K562 (cell line): Measurements from ENCODE around the gene WASF3.

Source experiments
- JUN ChIP-seq, 2 experiments: sonication (generic) in 1 of 2; formaldehyde crosslinking in 1 of 2; IDR thresholded peaks; 2 replicates each; pipeline versions ENCODE4 v1.6.1 to v1.8.0; 2012 to 2022; ENCODE audit warnings: borderline replicate concordance in 2 of 2, mild to moderate bottlenecking in 2 of 2, improper control_type of control experiment in 1 of 2, low read depth in 1 of 2, low read length in 1 of 2, missing genetic modification reagents in 1 of 2
- MLX ChIP-seq, 2 experiments: fragments of 450-650 bp in 1 of 2; sonication (generic) in 1 of 2; formaldehyde crosslinking; conservative IDR thresholded peaks; 2 replicates each; pipeline versions ENCODE4 v1.4.0 to v1.8.1; 2020 to 2022; ENCODE audit warnings: mild to moderate bottlenecking in 1 of 2, missing genetic modification reagents in 1 of 2
- NR0B1 ChIP-seq: fragments of 450-650 bp; IDR thresholded peaks from one replicate; pipeline ENCODE4 v1.6.1; 2018; ENCODE audit warnings: mild to moderate bottlenecking, moderate library complexity; ENCODE audit not compliant: partially characterized antibody
- RAD51 ChIP-seq: fragments of 450-650 bp; IDR thresholded peaks from 2 replicates; pipeline ENCODE4 v1.7.1; 2016; ENCODE audit warnings: low read depth, mild to moderate bottlenecking, borderline replicate concordance
- RFX1 ChIP-seq: fragments of 450-650 bp; IDR thresholded peaks from 2 replicates; pipeline ENCODE4 v1.6.1; 2016; ENCODE audit warnings: mild to moderate bottlenecking, moderate library complexity
- ZBTB7A ChIP-seq: IDR thresholded peaks from 2 replicates; pipeline ENCODE4 v1.6.1; 2011; ENCODE audit warnings: low read depth, mild to moderate bottlenecking, low read length, moderate library complexity, borderline replicate concordance; ENCODE audit not compliant: control insufficient read depth
- ZNF165 ChIP-seq: fragments of 250-450 bp; sonication (Bioruptor Pico); IDR thresholded peaks from 2 replicates; pipeline ENCODE4 v1.4.0; 2020; ENCODE audit warnings: borderline replicate concordance
- ZNF24 ChIP-seq: fragments of 450-650 bp; IDR thresholded peaks from 2 replicates; pipeline ENCODE4 v1.6.1; 2016
- ZZZ3 ChIP-seq: fragments of 450-650 bp; IDR thresholded peaks from 2 replicates; pipeline ENCODE4 v1.6.1; 2016; ENCODE audit warnings: antibody characterized with exemption, mild to moderate bottlenecking, moderate library complexity
- TF ChIP-seq, protein P1 (sequence below), 3 experiments: IDR thresholded peaks in 2 of 3; conservative IDR thresholded peaks in 1 of 3; 2 replicates each; pipeline ENCODE4 v1.5.1; 2011 to 2012; ENCODE audit warnings: low read length in 3 of 3, mild to moderate bottlenecking in 3 of 3, control low read depth in 2 of 3, improper control_type of control experiment in 1 of 3, inconsistent platforms in 1 of 3, low read depth in 1 of 3, mixed read lengths in 1 of 3, moderate library complexity in 1 of 3; ENCODE audit not compliant: insufficient read depth in 2 of 3

GRCh38 chr13:26587251-26587650, 29.8 kb downstream of the WASF3 start:
- TF ChIP-seq RAD51 (no peak), ZZZ3 (no peak), MLX (CRISPR knock-in tag; conservative IDR thresholded peaks at IDR 0.05) (no peak), NR0B1 (no peak), ZBTB7A (no peak), RFX1 (no peak), ZNF24 (no peak), JUN (IDR thresholded peaks at IDR 0.05; ENCODE audit: borderline replicate concordance, low read depth, low read length) (no peak), JUN (CRISPR knock-in tag; IDR thresholded peaks at IDR 0.05; ENCODE audit: borderline replicate concordance) (no peak), ZNF165 (CRISPR knock-in tag) (no peak)
- TF ChIP-seq, protein P1, sequence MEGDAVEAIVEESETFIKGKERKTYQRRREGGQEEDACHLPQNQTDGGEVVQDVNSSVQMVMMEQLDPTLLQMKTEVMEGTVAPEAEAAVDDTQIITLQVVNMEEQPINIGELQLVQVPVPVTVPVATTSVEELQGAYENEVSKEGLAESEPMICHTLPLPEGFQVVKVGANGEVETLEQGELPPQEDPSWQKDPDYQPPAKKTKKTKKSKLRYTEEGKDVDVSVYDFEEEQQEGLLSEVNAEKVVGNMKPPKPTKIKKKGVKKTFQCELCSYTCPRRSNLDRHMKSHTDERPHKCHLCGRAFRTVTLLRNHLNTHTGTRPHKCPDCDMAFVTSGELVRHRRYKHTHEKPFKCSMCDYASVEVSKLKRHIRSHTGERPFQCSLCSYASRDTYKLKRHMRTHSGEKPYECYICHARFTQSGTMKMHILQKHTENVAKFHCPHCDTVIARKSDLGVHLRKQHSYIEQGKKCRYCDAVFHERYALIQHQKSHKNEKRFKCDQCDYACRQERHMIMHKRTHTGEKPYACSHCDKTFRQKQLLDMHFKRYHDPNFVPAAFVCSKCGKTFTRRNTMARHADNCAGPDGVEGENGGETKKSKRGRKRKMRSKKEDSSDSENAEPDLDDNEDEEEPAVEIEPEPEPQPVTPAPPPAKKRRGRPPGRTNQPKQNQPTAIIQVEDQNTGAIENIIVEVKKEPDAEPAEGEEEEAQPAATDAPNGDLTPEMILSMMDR (IDR thresholded peaks at IDR 0.05 in 2 of 3, conservative IDR thresholded peaks at IDR 0.05 in 1 of 3; ENCODE audit: insufficient read depth in 2 of 3, low read depth in 1 of 3, low read length in 3 of 3): no peak
